IMR-90 (cell line): ENCODE data around the gene VEGFA.

ENCODE experiments used
- BHLHE40 ChIP-seq: fragments of 150-350 bp; IDR thresholded peaks from 2 replicates; pipeline ENCODE4 v1.6.1; 2016; ENCODE audit warnings: mild to moderate bottlenecking, low read depth, low read length
- CEBPB ChIP-seq: IDR thresholded peaks from 2 replicates; pipeline ENCODE4 v1.6.1; 2012; ENCODE audit warnings: low read depth, low read length, improper control_type of control experiment
- CHD1 ChIP-seq: IDR thresholded peaks from 2 replicates; pipeline ENCODE4 v1.6.1; 2012; ENCODE audit warnings: low read depth, low read length, improper control_type of control experiment
- CTCF ChIP-seq: conservative IDR thresholded peaks from 2 replicates; pipeline ENCODE4 v1.5.1; 2012; ENCODE audit warnings: mild to moderate bottlenecking, low read depth, low read length, improper control_type of control experiment
- FOS ChIP-seq: fragments of 150-350 bp; IDR thresholded peaks from 2 replicates; pipeline ENCODE4 v1.6.1; 2016; ENCODE audit warnings: low read depth, low read length
- MAFK ChIP-seq: IDR thresholded peaks from 2 replicates; pipeline ENCODE4 v1.6.1; 2012; ENCODE audit warnings: low read depth, low read length, improper control_type of control experiment
- MAZ ChIP-seq: IDR thresholded peaks from 2 replicates; pipeline ENCODE4 v1.6.1; 2012; ENCODE audit warnings: low read depth, mild to moderate bottlenecking, low read length, improper control_type of control experiment, moderate library complexity, borderline replicate concordance
- MXI1 ChIP-seq: IDR thresholded peaks from 2 replicates; pipeline ENCODE4 v1.6.1; 2012; ENCODE audit warnings: low read depth, mild to moderate bottlenecking, low read length, moderate library complexity, borderline replicate concordance
- POLR2A ChIP-seq: IDR thresholded peaks from 2 replicates; pipeline ENCODE4 v1.6.1; 2012; ENCODE audit warnings: mild to moderate bottlenecking, low read depth, low read length
- RAD21 ChIP-seq: IDR thresholded peaks from 2 replicates; pipeline ENCODE4 v1.6.1; 2012; ENCODE audit warnings: low read length, improper control_type of control experiment
- RCOR1 ChIP-seq: IDR thresholded peaks from 2 replicates; pipeline ENCODE4 v1.6.1; 2012; ENCODE audit warnings: mild to moderate bottlenecking, low read length, improper control_type of control experiment; ENCODE audit not compliant: insufficient replicate concordance
- RFX5 ChIP-seq: IDR thresholded peaks from 2 replicates; pipeline ENCODE4 v1.8.0; 2012; ENCODE audit warnings: low read depth, mild to moderate bottlenecking, low read length, moderate library complexity
- SMC3 ChIP-seq: fragments of 150-350 bp; IDR thresholded peaks from 2 replicates; pipeline ENCODE4 v1.6.1; 2016; ENCODE audit warnings: low read depth, mild to moderate bottlenecking, antibody characterized with exemption, low read length, moderate library complexity
- USF2 ChIP-seq: fragments of 150-350 bp; IDR thresholded peaks from 2 replicates; pipeline ENCODE4 v1.6.1; 2017; ENCODE audit warnings: mild to moderate bottlenecking, antibody characterized with exemption, low read length, low read depth

- TF ChIP-seq CTCF (no peak), SMC3 (no peak), RFX5 (no peak), RCOR1 (no peak), POLR2A (no peak), RAD21 (no peak), CHD1 (no peak), CEBPB (no peak), USF2 (no peak), BHLHE40 (no peak), FOS (no peak), MXI1 (no peak), MAFK (no peak), MAZ (no peak)
Observed at GRCh38 chr6:43738877-43739641, 31.0 kb upstream of the VEGFA start.
